Karpas-422 (cell line): ENCODE measurements around the gene CADM1. TPM values are rescaled to one million over a fixed set of nuclear protein-coding genes. Genes with fewer than 3 reads are reported as not detected.

Source experiments
- DNase-seq: peaks from one replicate; pipeline ENCODE4 v3.0.0-alpha.2; 2015
- H2AFZ ChIP-seq: fragments of 200-600 bp; sonication (generic); 2 replicates; pipeline ENCODE4 v1.6.1; 2014; ENCODE audit warnings: antibody characterized with exemption, low read length, mixed read lengths
- H3K27ac ChIP-seq: fragments of 200-600 bp; sonication (generic); 2 replicates; pipeline ENCODE4 v1.5.1; 2014; ENCODE audit warnings: mild to moderate bottlenecking, low read length, moderate library complexity
- H3K27me3 ChIP-seq: fragments of 200-600 bp; sonication (generic); 2 replicates; pipeline ENCODE4 v1.6.1; 2014; ENCODE audit warnings: low read length, mixed read lengths
- H3K36me3 ChIP-seq: fragments of 200-600 bp; sonication (generic); 2 replicates; pipeline ENCODE4 v1.6.1; 2014; ENCODE audit warnings: low read length, mixed read lengths; ENCODE audit not compliant: insufficient read depth
- H3K4me1 ChIP-seq: fragments of 200-600 bp; sonication (generic); 2 replicates; pipeline ENCODE4 v1.6.1; 2014; ENCODE audit warnings: mild to moderate bottlenecking, low read length, mixed read lengths
- H3K4me2 ChIP-seq: fragments of 200-600 bp; sonication (generic); 2 replicates; pipeline ENCODE4 v1.6.1; 2014; ENCODE audit warnings: low read length, low read depth, mild to moderate bottlenecking; ENCODE audit not compliant: poor library complexity, severe bottlenecking
- H3K4me3 ChIP-seq: fragments of 200-600 bp; sonication (generic); 2 replicates; pipeline ENCODE4 v1.5.1; 2014; ENCODE audit warnings: mild to moderate bottlenecking, antibody characterized with exemption, low read length, mixed read lengths
- H3K79me2 ChIP-seq: fragments of 200-600 bp; sonication (generic); 2 replicates; pipeline ENCODE4 v1.6.1; 2014; ENCODE audit warnings: mild to moderate bottlenecking, low read length, mixed read lengths
- H3K9ac ChIP-seq: fragments of 200-600 bp; sonication (generic); 2 replicates; pipeline ENCODE4 v1.6.0; 2014; ENCODE audit warnings: low read length
- H3K9me2 ChIP-seq: fragments of 200-600 bp; sonication (generic), shearing (Covaris generic); replicated peaks from 2 replicates; pipeline ENCODE4 v1.6.0; 2014; ENCODE audit warnings: mild to moderate bottlenecking, low read length, moderate library complexity; ENCODE audit not compliant: insufficient read depth
- H3K9me3 ChIP-seq: fragments of 300-700, 200-600 bp; sonication (generic); 2 replicates; pipeline ENCODE4 v1.6.1; 2014; ENCODE audit warnings: low read length, mixed read lengths
- H4K20me1 ChIP-seq: fragments of 200-600 bp; sonication (generic); 2 replicates; pipeline ENCODE4 v1.6.1; 2014; ENCODE audit warnings: mild to moderate bottlenecking, antibody characterized with exemption, low read length, low read depth; ENCODE audit not compliant: insufficient read depth
- total RNA-seq: library from RNA; depleted of rRNA; stranded (reverse); fragments of >200 nt; shearing (Covaris generic); gene quantifications from 2 replicates; pipeline ENCODE4 v1.2.3, GENCODE V29; 2014; ENCODE audit warnings: low replicate concordance

Gene CADM1
- total RNA-seq, 1 experiment from 2014 or later, result not detected

DNA sequence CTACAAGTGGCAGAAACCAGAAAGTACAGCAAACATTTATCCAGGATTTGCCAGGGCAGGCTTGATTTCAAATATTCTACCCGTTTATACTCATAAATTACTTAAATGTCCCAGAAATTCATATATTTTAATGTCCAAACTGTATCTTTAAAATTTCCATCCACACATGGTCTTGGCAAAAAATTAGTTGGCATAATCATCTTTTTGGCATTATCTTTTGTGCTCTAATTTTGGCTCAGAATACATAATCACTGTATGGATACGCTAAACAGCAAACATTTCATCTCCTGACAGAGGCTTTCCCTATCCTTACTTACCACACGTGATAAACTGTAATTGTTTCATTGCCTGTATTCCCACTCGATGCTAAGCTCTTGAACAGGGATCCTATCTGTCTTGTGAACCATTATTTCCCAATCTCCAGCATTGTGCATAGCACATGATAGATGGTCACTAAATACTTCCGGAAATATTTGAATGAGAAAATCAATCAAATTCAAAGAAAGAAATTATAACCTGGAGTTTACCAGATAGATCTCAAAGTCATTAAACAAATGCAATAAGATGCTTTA lies 64.2 kb downstream of the CADM1 start:
- H3K4me2 ChIP-seq, result no peak overlapping the region
- H3K79me2 ChIP-seq, result no peaks in the 10 kb centered on the region
- DNase-seq, result no peak
- H4K20me1 ChIP-seq, result no peaks in the 10 kb centered on the region
- H2AFZ ChIP-seq, result no peak overlapping the region
- H3K4me1 ChIP-seq, result no peaks in the 10 kb centered on the region
- H3K4me3 ChIP-seq, result no peak overlapping the region
- H3K36me3 ChIP-seq, result no peaks in the 10 kb centered on the region
- H3K27ac ChIP-seq, result no peak overlapping the region
- no peaks in the 10 kb centered on the region for H3K9me3 ChIP-seq
- no peak overlapping the region for H3K9ac ChIP-seq
- H3K27me3 ChIP-seq, result no peaks in the 10 kb centered on the region
- no peaks in the 10 kb centered on the region for H3K9me2 ChIP-seq

GRCh38 chr11:115439385-115439784 lies 64.8 kb downstream of the CADM1 start:
- Histone ChIP-seq H3K27me3 (no peaks in the 10 kb centered on the region), H3K4me1 (no peaks in the 10 kb centered on the region), H4K20me1 (no peaks in the 10 kb centered on the region), H3K27ac (no peak overlapping the region), H3K36me3 (no peaks in the 10 kb centered on the region), H3K4me2 (no peak overlapping the region), H3K79me2 (no peaks in the 10 kb centered on the region), H3K9me3 (no peaks in the 10 kb centered on the region), H2AFZ (no peak overlapping the region), H3K9ac (no peak overlapping the region), H3K4me3 (no peak overlapping the region), H3K9me2 (no peaks in the 10 kb centered on the region)
- no peak for DNase-seq

DNA sequence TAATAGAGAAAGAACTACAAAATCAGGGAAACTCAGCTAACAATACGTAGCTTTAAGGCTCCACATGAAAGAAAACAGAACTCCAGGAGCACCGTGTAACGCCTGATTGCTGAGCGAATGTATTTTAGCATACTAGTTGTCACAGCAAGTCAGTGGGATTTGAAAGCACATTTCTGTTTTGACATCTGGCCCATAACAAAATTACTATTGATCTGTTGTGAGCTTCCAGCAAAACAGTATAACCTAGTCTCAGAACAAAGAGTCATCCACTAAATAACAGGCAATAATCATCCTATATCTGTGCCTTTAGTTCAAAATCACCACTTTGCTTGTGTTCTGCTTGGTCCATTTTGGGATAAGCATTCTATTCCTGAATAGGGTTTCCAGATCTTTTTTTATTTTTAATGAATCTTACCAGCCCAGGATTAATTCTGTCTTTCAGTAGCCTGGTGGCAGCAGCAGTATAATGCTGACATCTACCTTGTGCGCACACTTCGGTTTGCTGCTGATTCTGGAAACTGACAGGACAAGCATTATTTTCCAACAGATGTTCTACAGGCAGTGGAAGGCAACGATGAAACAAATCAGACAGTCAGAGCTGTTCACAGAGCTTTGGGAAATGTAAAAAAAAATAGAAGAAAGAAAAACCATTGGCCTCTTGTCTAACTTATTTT lies 66.2 kb downstream of the CADM1 start:
- Histone ChIP-seq H3K9me3 (no peaks in the 10 kb centered on the region), H3K4me3 (no peak overlapping the region), H2AFZ (no peak overlapping the region), H3K79me2 (no peaks in the 10 kb centered on the region), H3K9me2 (no peaks in the 10 kb centered on the region), H3K9ac (no peak overlapping the region), H3K36me3 (no peaks in the 10 kb centered on the region), H4K20me1 (no peaks in the 10 kb centered on the region), H3K27ac (no peak overlapping the region), H3K4me2 (no peak overlapping the region), H3K27me3 (no peaks in the 10 kb centered on the region), H3K4me1 (no peaks in the 10 kb centered on the region)
- DNase-seq, result no peak

GRCh38 chr11:115430345-115430744 lies 73.9 kb downstream of the CADM1 start:
- no peak overlapping the region for H3K9ac ChIP-seq
- H3K79me2 ChIP-seq, result no peaks in the 10 kb centered on the region
- no peaks in the 10 kb centered on the region for H3K9me2 ChIP-seq
- no peak overlapping the region for H3K4me3 ChIP-seq
- no peaks in the 10 kb centered on the region for H3K9me3 ChIP-seq
- H4K20me1 ChIP-seq, result no peaks in the 10 kb centered on the region
- H3K4me2 ChIP-seq, result no peak overlapping the region
- H3K4me1 ChIP-seq, result no peaks in the 10 kb centered on the region
- no peaks in the 10 kb centered on the region for H3K36me3 ChIP-seq
- no peak for DNase-seq
- no peak overlapping the region for H3K27ac ChIP-seq
- H2AFZ ChIP-seq, result no peak overlapping the region
- no peaks in the 10 kb centered on the region for H3K27me3 ChIP-seq

DNA sequence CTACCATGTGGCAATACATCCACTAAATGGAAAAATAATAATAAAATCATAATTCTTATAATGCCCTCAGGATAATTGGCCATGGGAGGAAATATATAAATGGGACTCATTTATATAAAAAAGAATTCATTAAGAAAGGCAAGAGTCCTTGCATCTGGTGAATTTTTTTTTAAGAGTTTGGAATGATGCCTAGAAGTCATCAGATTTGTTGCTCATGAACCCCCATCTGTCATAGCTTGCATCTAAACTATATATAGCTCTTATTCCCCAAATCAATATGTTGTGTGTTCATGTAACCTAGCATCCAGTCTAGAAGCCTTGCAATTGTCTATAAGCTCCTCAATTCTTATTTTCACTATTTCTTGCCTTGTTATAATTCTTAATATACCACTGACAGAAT lies 75.9 kb downstream of the CADM1 start:
- Histone ChIP-seq H3K9ac (no peak overlapping the region), H3K4me1 (no peaks in the 10 kb centered on the region), H3K4me2 (no peak overlapping the region), H3K4me3 (no peak overlapping the region), H2AFZ (no peak overlapping the region), H4K20me1 (no peaks in the 10 kb centered on the region), H3K36me3 (no peaks in the 10 kb centered on the region), H3K79me2 (no peaks in the 10 kb centered on the region), H3K9me3 (no peaks in the 10 kb centered on the region), H3K27ac (no peak overlapping the region), H3K27me3 (no peaks in the 10 kb centered on the region), H3K9me2 (no peaks in the 10 kb centered on the region)
- no peak for DNase-seq

DNA sequence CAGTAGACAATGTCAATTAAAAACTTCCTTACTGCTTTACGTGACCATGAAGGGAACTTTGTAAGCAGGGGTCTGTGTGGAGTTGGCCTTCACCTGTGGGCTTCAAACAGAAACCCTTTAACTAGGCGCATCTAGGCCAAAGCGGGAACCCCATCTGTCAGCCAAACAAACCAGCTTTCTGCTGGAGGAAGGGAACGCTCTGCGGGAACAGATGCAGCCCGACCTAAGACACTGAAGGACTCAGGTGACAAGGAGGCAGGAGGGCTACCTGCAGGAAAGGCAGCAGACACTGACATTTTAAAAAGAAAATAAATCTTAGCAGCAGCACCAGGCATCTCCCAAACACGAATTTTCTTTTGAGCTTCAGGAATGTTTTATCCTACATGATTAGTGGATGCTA lies 78.4 kb downstream of the CADM1 start:
- H3K4me2 ChIP-seq, result no peak overlapping the region
- no peak overlapping the region for H3K27ac ChIP-seq
- H3K79me2 ChIP-seq, result no peaks in the 10 kb centered on the region
- H3K9me3 ChIP-seq, result no peaks in the 10 kb centered on the region
- no peak for DNase-seq
- H3K9me2 ChIP-seq, result no peaks in the 10 kb centered on the region
- no peaks in the 10 kb centered on the region for H3K36me3 ChIP-seq
- H3K4me3 ChIP-seq, result no peak overlapping the region
- no peaks in the 10 kb centered on the region for H3K4me1 ChIP-seq
- no peak overlapping the region for H2AFZ ChIP-seq
- H4K20me1 ChIP-seq, result no peaks in the 10 kb centered on the region
- no peaks in the 10 kb centered on the region for H3K27me3 ChIP-seq
- H3K9ac ChIP-seq, result no peak overlapping the region

GRCh38 chr11:115425250-115425649 lies 79.0 kb downstream of the CADM1 start:
- H3K9me2 ChIP-seq, result no peaks in the 10 kb centered on the region
- no peaks in the 10 kb centered on the region for H3K9me3 ChIP-seq
- no peaks in the 10 kb centered on the region for H3K27me3 ChIP-seq
- H4K20me1 ChIP-seq, result no peaks in the 10 kb centered on the region
- H3K79me2 ChIP-seq, result no peaks in the 10 kb centered on the region
- no peak overlapping the region for H3K4me2 ChIP-seq
- H3K9ac ChIP-seq, result no peak overlapping the region
- H3K4me1 ChIP-seq, result no peaks in the 10 kb centered on the region
- H3K36me3 ChIP-seq, result no peaks in the 10 kb centered on the region
- H3K27ac ChIP-seq, result no peak overlapping the region
- no peak overlapping the region for H2AFZ ChIP-seq
- no peak for DNase-seq
- no peak overlapping the region for H3K4me3 ChIP-seq

DNA sequence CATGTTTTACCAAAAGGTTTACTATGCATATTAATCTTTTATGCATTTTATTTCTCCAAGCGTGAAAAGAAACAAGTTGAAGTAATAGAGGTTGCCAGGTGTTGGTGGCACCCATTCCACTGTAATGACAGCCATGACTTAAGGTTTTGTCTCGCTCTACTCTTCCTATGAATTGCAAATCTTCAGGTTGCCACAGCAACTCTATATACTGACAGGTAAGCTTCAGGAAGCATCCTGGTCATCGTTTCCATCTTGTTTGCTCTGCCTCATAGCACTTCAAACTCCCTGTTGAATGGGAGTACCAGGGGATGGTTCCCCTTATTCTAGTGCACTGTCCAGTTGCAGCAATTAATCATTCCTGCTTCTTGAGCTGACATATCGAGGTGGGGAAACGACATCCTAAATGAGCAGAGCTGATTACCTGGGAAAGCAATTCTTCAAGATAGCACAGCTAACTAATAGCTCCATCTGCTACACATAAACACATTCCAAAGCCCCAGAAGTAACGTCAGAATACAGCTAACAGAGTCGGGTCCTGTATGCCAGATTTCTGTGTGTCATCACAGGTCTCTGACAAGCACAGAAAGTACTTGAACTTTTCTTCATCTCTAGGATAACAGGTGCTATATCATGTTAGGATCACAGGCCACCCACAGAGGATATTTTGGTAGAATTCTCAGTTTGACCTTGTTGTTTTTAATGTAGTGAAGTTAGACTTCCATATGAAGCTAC lies 80.3 kb downstream of the CADM1 start:
- Histone ChIP-seq H3K27me3 (no peaks in the 10 kb centered on the region), H2AFZ (no peak overlapping the region), H3K4me3 (no peak overlapping the region), H3K4me2 (no peak overlapping the region), H3K36me3 (no peaks in the 10 kb centered on the region), H3K9ac (no peak overlapping the region), H3K27ac (no peak overlapping the region), H3K9me3 (no peaks in the 10 kb centered on the region), H3K79me2 (no peaks in the 10 kb centered on the region), H3K4me1 (no peaks in the 10 kb centered on the region), H3K9me2 (no peaks in the 10 kb centered on the region), H4K20me1 (no peaks in the 10 kb centered on the region)
- DNase-seq, result no peak
